ENCODE data around the gene SWI5. TPM values are rescaled to one million over a fixed set of nuclear protein-coding genes. Genes with fewer than 3 reads are reported as not detected.

SWI5 gene
- total RNA-seq, 1 donor from 2014 or later, result 29.2 TPM

DNA sequence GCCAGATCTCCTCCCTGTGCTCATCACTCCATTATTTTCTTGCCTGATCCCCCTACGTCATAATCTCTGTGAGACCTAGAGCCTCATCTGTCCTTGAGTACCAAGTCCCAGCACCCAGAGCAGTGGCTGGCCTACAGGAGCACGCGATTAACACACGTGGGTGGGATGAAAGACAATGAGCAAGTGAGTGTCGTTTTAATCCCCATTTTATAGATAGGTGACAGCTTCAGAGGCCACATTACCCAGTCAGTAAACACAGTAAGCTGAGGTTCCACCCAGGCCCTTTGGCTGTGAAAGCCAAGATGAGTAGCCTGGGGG is 28.9 kb downstream of the SWI5 start:
- H3K9me3 ChIP-seq (ENCODE audit: insufficient read depth, low read depth, low read length), result no peaks in the 10 kb centered on the region
- no peak overlapping the region for H3K4me2 ChIP-seq (ENCODE audit: low read length)
- no peaks in the 10 kb centered on the region for H3K79me2 ChIP-seq (ENCODE audit: insufficient read depth, low read length)
- Mint-ChIP-seq H3K27me3 (ENCODE audit: low read depth, unreplicated experiment) (no peaks in the 10 kb centered on the region), H3K27ac (ENCODE audit: unreplicated experiment) (no peak overlapping the region), H3K9me3 (ENCODE audit: unreplicated experiment) (peaks cover 4% of the 10 kb centered on the region), H3K36me3 (ENCODE audit: low read depth, unreplicated experiment) (peaks cover 6% of the 10 kb centered on the region), H3K4me3 (ENCODE audit: unreplicated experiment) (no peak overlapping the region), H3K4me1 (ENCODE audit: low read depth, unreplicated experiment) (peaks cover 4% of the 10 kb centered on the region)
- H3K9ac ChIP-seq (ENCODE audit: low read length), result no peak overlapping the region
- FAIRE-seq (no peak), DNase-seq (ENCODE audit: low read depth) (peak; percentile 32)
- peaks cover 18% of the 10 kb centered on the region for H3K4me1 ChIP-seq (ENCODE audit: insufficient read depth, low read length)
- H3K36me3 ChIP-seq (ENCODE audit: insufficient read depth, low read length), result peaks cover 3% of the 10 kb centered on the region
- H3K27me3 ChIP-seq (ENCODE audit: insufficient read depth, low read length), result no peaks in the 10 kb centered on the region
- TF ChIP-seq, protein P1, sequence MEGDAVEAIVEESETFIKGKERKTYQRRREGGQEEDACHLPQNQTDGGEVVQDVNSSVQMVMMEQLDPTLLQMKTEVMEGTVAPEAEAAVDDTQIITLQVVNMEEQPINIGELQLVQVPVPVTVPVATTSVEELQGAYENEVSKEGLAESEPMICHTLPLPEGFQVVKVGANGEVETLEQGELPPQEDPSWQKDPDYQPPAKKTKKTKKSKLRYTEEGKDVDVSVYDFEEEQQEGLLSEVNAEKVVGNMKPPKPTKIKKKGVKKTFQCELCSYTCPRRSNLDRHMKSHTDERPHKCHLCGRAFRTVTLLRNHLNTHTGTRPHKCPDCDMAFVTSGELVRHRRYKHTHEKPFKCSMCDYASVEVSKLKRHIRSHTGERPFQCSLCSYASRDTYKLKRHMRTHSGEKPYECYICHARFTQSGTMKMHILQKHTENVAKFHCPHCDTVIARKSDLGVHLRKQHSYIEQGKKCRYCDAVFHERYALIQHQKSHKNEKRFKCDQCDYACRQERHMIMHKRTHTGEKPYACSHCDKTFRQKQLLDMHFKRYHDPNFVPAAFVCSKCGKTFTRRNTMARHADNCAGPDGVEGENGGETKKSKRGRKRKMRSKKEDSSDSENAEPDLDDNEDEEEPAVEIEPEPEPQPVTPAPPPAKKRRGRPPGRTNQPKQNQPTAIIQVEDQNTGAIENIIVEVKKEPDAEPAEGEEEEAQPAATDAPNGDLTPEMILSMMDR (IDR thresholded peaks at IDR 0.05; ENCODE audit: insufficient read depth, low read depth, low read length), result no peak
- TF ChIP-seq EZH2 (IDR thresholded peaks at IDR 0.05; ENCODE audit: insufficient read depth, low read length), result no peak
- H2AFZ ChIP-seq (ENCODE audit: low read depth, low read length), result no peak overlapping the region
- H4K20me1 ChIP-seq (ENCODE audit: insufficient read depth, low read length), result no peaks in the 10 kb centered on the region
- no peak overlapping the region for H3K4me3 ChIP-seq (ENCODE audit: insufficient read depth, low read depth, low read length)
- H3K27ac ChIP-seq (ENCODE audit: low read depth, low read length), result peak overlapping the region; percentile 21

DNA sequence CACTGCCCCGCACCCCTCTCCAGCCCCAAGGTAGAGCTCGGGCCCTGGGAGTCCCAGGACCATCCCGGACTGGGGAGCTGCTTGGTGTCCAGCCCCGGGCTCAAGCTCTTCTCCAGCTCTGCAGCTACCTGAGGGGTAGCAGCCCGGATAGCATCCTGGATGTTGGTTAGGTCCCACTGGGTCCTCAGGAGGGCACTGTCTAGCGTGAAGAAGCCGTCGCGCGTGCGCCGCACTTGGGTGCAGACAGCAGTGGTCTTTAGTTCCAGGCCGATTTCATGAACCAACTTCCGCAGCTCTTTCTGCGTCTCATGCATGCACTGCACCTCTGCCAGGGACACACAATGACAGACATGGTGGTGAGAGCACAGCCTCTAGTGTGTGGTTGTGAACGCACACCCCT is 33.5 kb downstream of the SWI5 start:
- no peaks in the 10 kb centered on the region for H3K27me3 Mint-ChIP-seq (ENCODE audit: low read depth, unreplicated experiment)
- Histone ChIP-seq H3K4me1 (ENCODE audit: insufficient read depth, low read length) (peaks cover 18% of the 10 kb centered on the region), H3K36me3 (ENCODE audit: insufficient read depth, low read length) (peaks cover 13% of the 10 kb centered on the region), H3K9me3 (ENCODE audit: insufficient read depth, low read depth, low read length) (no peaks in the 10 kb centered on the region), H4K20me1 (ENCODE audit: insufficient read depth, low read length) (no peaks in the 10 kb centered on the region), H3K27me3 (ENCODE audit: insufficient read depth, low read length) (no peaks in the 10 kb centered on the region), H3K4me2 (ENCODE audit: low read length) (no peak overlapping the region), H2AFZ (ENCODE audit: low read depth, low read length) (no peak overlapping the region), H3K79me2 (ENCODE audit: insufficient read depth, low read length) (no peaks in the 10 kb centered on the region), H3K4me3 (ENCODE audit: insufficient read depth, low read depth, low read length) (no peak overlapping the region), H3K27ac (ENCODE audit: low read depth, low read length) (no peak overlapping the region), H3K9ac (ENCODE audit: low read length) (no peak overlapping the region)
- H3K4me3 Mint-ChIP-seq (ENCODE audit: unreplicated experiment), result no peak overlapping the region
- no peaks in the 10 kb centered on the region for H3K4me1 Mint-ChIP-seq (ENCODE audit: low read depth, unreplicated experiment)
- H3K27ac Mint-ChIP-seq (ENCODE audit: unreplicated experiment), result no peak overlapping the region
- no peak for FAIRE-seq
- TF ChIP-seq EZH2 (IDR thresholded peaks at IDR 0.05; ENCODE audit: insufficient read depth, low read length), result no peak
- TF ChIP-seq, protein P1 (IDR thresholded peaks at IDR 0.05; ENCODE audit: insufficient read depth, low read depth, low read length), result no peak
- H3K9me3 Mint-ChIP-seq (ENCODE audit: unreplicated experiment), result no peaks in the 10 kb centered on the region
- H3K36me3 Mint-ChIP-seq (ENCODE audit: low read depth, unreplicated experiment), result peaks cover 9% of the 10 kb centered on the region
- DNase-seq (ENCODE audit: low read depth), result no peak

DNA sequence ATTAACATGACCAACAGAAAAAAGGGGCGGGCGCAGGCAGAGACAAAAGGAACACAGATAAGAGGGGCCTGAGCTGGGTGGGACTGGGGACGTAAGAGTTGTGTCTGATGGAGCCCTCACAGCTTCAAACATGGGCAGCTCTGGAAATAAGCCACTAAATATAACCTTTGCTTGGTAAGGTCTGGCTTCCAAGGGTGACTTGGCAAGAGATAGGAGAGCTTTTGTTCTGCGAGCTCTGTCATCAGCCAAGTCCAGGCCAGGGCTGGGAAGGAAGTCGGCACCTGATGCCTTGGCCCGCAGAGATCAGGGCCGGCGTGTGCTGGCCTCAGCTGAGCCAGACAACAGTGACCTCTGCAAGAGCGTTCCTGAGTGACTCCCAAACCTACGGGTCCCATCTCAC is 34.4 kb downstream of the SWI5 start:
- H3K9ac ChIP-seq (ENCODE audit: low read length), result no peak overlapping the region
- peaks cover 13% of the 10 kb centered on the region for H3K4me1 ChIP-seq (ENCODE audit: insufficient read depth, low read length)
- no peaks in the 10 kb centered on the region for H3K27me3 ChIP-seq (ENCODE audit: insufficient read depth, low read length)
- H3K4me3 Mint-ChIP-seq (ENCODE audit: unreplicated experiment), result no peak overlapping the region
- no peak overlapping the region for H3K27ac ChIP-seq (ENCODE audit: low read depth, low read length)
- peaks cover 11% of the 10 kb centered on the region for H3K36me3 Mint-ChIP-seq (ENCODE audit: low read depth, unreplicated experiment)
- peaks cover 22% of the 10 kb centered on the region for H3K36me3 ChIP-seq (ENCODE audit: insufficient read depth, low read length)
- no peak for TF ChIP-seq EZH2 (IDR thresholded peaks at IDR 0.05; ENCODE audit: insufficient read depth, low read length)
- TF ChIP-seq, protein P1 (IDR thresholded peaks at IDR 0.05; ENCODE audit: insufficient read depth, low read depth, low read length), result no peak
- H3K27ac Mint-ChIP-seq (ENCODE audit: unreplicated experiment), result no peak overlapping the region
- no peak for FAIRE-seq
- H3K27me3 Mint-ChIP-seq (ENCODE audit: low read depth, unreplicated experiment), result no peaks in the 10 kb centered on the region
- no peaks in the 10 kb centered on the region for H4K20me1 ChIP-seq (ENCODE audit: insufficient read depth, low read length)
- H3K4me1 Mint-ChIP-seq (ENCODE audit: low read depth, unreplicated experiment), result no peaks in the 10 kb centered on the region
- H2AFZ ChIP-seq (ENCODE audit: low read depth, low read length), result no peak overlapping the region
- no peaks in the 10 kb centered on the region for H3K9me3 ChIP-seq (ENCODE audit: insufficient read depth, low read depth, low read length)
- no peak for DNase-seq (ENCODE audit: low read depth)
- H3K9me3 Mint-ChIP-seq (ENCODE audit: unreplicated experiment), result no peaks in the 10 kb centered on the region
- H3K79me2 ChIP-seq (ENCODE audit: insufficient read depth, low read length), result no peaks in the 10 kb centered on the region
- H3K4me2 ChIP-seq (ENCODE audit: low read length), result no peak overlapping the region
- H3K4me3 ChIP-seq (ENCODE audit: insufficient read depth, low read depth, low read length), result no peak overlapping the region

Measured in astrocyte (in vitro differentiated cells and primary cell).